IMR-90 (cell line): ENCODE data around the gene FRYL. TPM values are rescaled to one million over a fixed set of nuclear protein-coding genes. Genes with fewer than 3 reads are reported as not detected.
A peak's percentile ranks its signal among the peaks of the same experiment; 100 is the strongest.

ENCODE experiments used
- ATAC-seq: fragments of 200-7000 bp; cut with Tn5 transposase; 2 replicates; pipeline ENCODE4 v1.9.1; 2020; ENCODE audit warnings: low read depth, mild to moderate bottlenecking, moderate library complexity
- BruUV-seq: library from RNA; stranded (reverse); fragments of 400-500 nt; replicated peaks from 2 replicates; lab custom pipeline; 2021; lab: Mats Ljungman, UMichigan
- CTCF ChIA-PET: fragments of 300-600 bp; formaldehyde crosslinking; extraction: SDS; loops from one replicate; lab custom pipeline; 2021; ENCODE audit warnings: antibody characterized with exemption; lab: Yijun Ruan, JAX
- POLR2A ChIA-PET: fragments of 300-600 bp; sonication (Branson Sonifier 250); formaldehyde crosslinking; loops from one replicate; lab custom pipeline; 2022; ENCODE audit warnings: antibody characterized with exemption; ENCODE audit not compliant: unreplicated experiment; lab: Charles Lee
- DNase-seq: peaks from one replicate; pipeline ENCODE4 v3.0.0; 2013
- H2AFZ ChIP-seq: replicated peaks from 2 replicates; pipeline ENCODE3; 2013; ENCODE audit warnings: low read length, mild to moderate bottlenecking; ENCODE audit not compliant: poor library complexity
- H2AK5ac ChIP-seq: 2 replicates; pipeline ENCODE4 v1.6.1; 2013; ENCODE audit warnings: low read depth, low read length, inconsistent platforms
- H2AK9ac ChIP-seq: replicated peaks from 2 replicates; pipeline ENCODE3; 2013; ENCODE audit warnings: mild to moderate bottlenecking, low read depth, low read length, moderate library complexity; ENCODE audit not compliant: poor library complexity
- H2BK120ac ChIP-seq: 2 replicates; pipeline ENCODE4 v1.6.1; 2013; ENCODE audit warnings: low read depth, low read length, inconsistent platforms
- H2BK15ac ChIP-seq: 3 replicates; pipeline ENCODE4 v1.6.1; 2013; ENCODE audit warnings: low read depth, low read length, inconsistent platforms
- H2BK20ac ChIP-seq: 2 replicates; pipeline ENCODE4 v1.6.1; 2013; ENCODE audit warnings: low read depth, mild to moderate bottlenecking, inconsistent platforms, low read length, moderate library complexity
- H2BK5ac ChIP-seq: 2 replicates; pipeline ENCODE4 v1.6.1; 2013; ENCODE audit warnings: mild to moderate bottlenecking, low read depth, low read length, inconsistent platforms; ENCODE audit not compliant: poor library complexity, severe bottlenecking
- H3K14ac ChIP-seq: replicated peaks from 2 replicates; pipeline ENCODE4 v1.6.1; 2013; ENCODE audit warnings: low read depth, low read length, inconsistent platforms
- H3K18ac ChIP-seq: 2 replicates; pipeline ENCODE4 v1.6.1; 2013; ENCODE audit warnings: low read depth, low read length, control low read depth
- H3K23ac ChIP-seq: 2 replicates; pipeline ENCODE4 v1.6.1; 2013; ENCODE audit warnings: low read depth, low read length, inconsistent platforms
- H3K27ac ChIP-seq: 2 replicates; pipeline ENCODE4 v1.5.1; 2013; ENCODE audit warnings: mild to moderate bottlenecking, control low read depth, low read length; ENCODE audit not compliant: insufficient read depth
- H3K27me3 ChIP-seq: 2 replicates; pipeline ENCODE4 v1.6.1; 2013; ENCODE audit warnings: low read length; ENCODE audit not compliant: control insufficient read depth, insufficient read depth
- H3K36me3 ChIP-seq: 2 replicates; pipeline ENCODE4 v1.6.1; 2013; ENCODE audit warnings: low read length, mixed read lengths; ENCODE audit not compliant: control insufficient read depth, insufficient read depth
- H3K4ac ChIP-seq: 2 replicates; pipeline ENCODE4 v1.6.1; 2013; ENCODE audit warnings: low read depth, low read length, inconsistent platforms
- H3K4me1 ChIP-seq: 2 replicates; pipeline ENCODE4 v1.6.1; 2013; ENCODE audit warnings: low read length, mixed read lengths; ENCODE audit not compliant: control insufficient read depth, insufficient read depth
- H3K4me2 ChIP-seq: 2 replicates; pipeline ENCODE4 v1.6.1; 2013; ENCODE audit warnings: low read depth, mild to moderate bottlenecking, control low read depth, low read length, moderate library complexity
- H3K4me3 ChIP-seq: 2 replicates; pipeline ENCODE4 v1.5.1; 2013; ENCODE audit warnings: low read depth, mild to moderate bottlenecking, control low read depth, low read length, moderate library complexity; ENCODE audit not compliant: insufficient read depth
- H3K56ac ChIP-seq: 2 replicates; pipeline ENCODE4 v1.6.1; 2013; ENCODE audit warnings: low read length, inconsistent platforms; ENCODE audit not compliant: insufficient read depth; ENCODE audit errors: extremely low read depth
- H3K79me1 ChIP-seq, 2 experiments: 2 replicates each; pipeline ENCODE4 v1.6.1; 2013; ENCODE audit warnings: low read length in 2 of 2, inconsistent platforms in 1 of 2, low read depth in 1 of 2
- H3K9ac ChIP-seq: 2 replicates; pipeline ENCODE4 v1.6.1; 2013; ENCODE audit warnings: low read depth, low read length, control low read depth
- H3K9me1 ChIP-seq: 2 replicates; pipeline ENCODE4 v1.6.1; 2013; ENCODE audit warnings: low read length, inconsistent platforms; ENCODE audit not compliant: insufficient read depth
- H3K9me3 ChIP-seq: 2 replicates; pipeline ENCODE4 v1.6.1; 2013; ENCODE audit warnings: low read length; ENCODE audit not compliant: control insufficient read depth, insufficient read depth
- H4K20me1 ChIP-seq: 2 replicates; pipeline ENCODE4 v1.6.1; 2013; ENCODE audit warnings: low read length, inconsistent platforms; ENCODE audit not compliant: insufficient read depth
- H4K5ac ChIP-seq: 2 replicates; pipeline ENCODE4 v1.6.1; 2013; ENCODE audit warnings: mild to moderate bottlenecking, low read depth, low read length, control low read depth
- H4K8ac ChIP-seq, 2 experiments: 2 replicates each; pipeline ENCODE4 v1.6.1; 2013; ENCODE audit warnings: low read depth in 2 of 2, low read length in 2 of 2, control low read depth in 1 of 2, inconsistent platforms in 1 of 2
- H4K91ac ChIP-seq: 2 replicates; pipeline ENCODE4 v1.6.1; 2013; ENCODE audit warnings: low read depth, low read length, inconsistent platforms; ENCODE audit not compliant: insufficient read depth
- BHLHE40 ChIP-seq: fragments of 150-350 bp; IDR thresholded peaks from 2 replicates; pipeline ENCODE4 v1.6.1; 2016; ENCODE audit warnings: mild to moderate bottlenecking, low read depth, low read length
- FOS ChIP-seq: fragments of 150-350 bp; IDR thresholded peaks from 2 replicates; pipeline ENCODE4 v1.6.1; 2016; ENCODE audit warnings: low read depth, low read length
- MAFK ChIP-seq: IDR thresholded peaks from 2 replicates; pipeline ENCODE4 v1.6.1; 2012; ENCODE audit warnings: low read depth, low read length, improper control_type of control experiment
- MXI1 ChIP-seq: IDR thresholded peaks from 2 replicates; pipeline ENCODE4 v1.6.1; 2012; ENCODE audit warnings: low read depth, mild to moderate bottlenecking, low read length, moderate library complexity, borderline replicate concordance
- NFE2L2 ChIP-seq: fragments of 150-350 bp; IDR thresholded peaks from 2 replicates; pipeline ENCODE4 v1.6.1; 2016; ENCODE audit warnings: low read depth, mild to moderate bottlenecking, low read length
- RAD21 ChIP-seq: IDR thresholded peaks from 2 replicates; pipeline ENCODE4 v1.6.1; 2012; ENCODE audit warnings: low read length, improper control_type of control experiment
- RCOR1 ChIP-seq: IDR thresholded peaks from 2 replicates; pipeline ENCODE4 v1.6.1; 2012; ENCODE audit warnings: mild to moderate bottlenecking, low read length, improper control_type of control experiment; ENCODE audit not compliant: insufficient replicate concordance
- RFX5 ChIP-seq: IDR thresholded peaks from 2 replicates; pipeline ENCODE4 v1.8.0; 2012; ENCODE audit warnings: low read depth, mild to moderate bottlenecking, low read length, moderate library complexity
- USF2 ChIP-seq: fragments of 150-350 bp; IDR thresholded peaks from 2 replicates; pipeline ENCODE4 v1.6.1; 2017; ENCODE audit warnings: mild to moderate bottlenecking, antibody characterized with exemption, low read length, low read depth
- WGBS, 2 experiments: methylation state at CpG; one replicate each; pipeline versions ENCODE4 v1.1.5 to v1.1.7; 2013; ENCODE audit warnings: missing lambda C conversion rate in 2 of 2; ENCODE audit not compliant: insufficient read length in 1 of 2; ENCODE audit errors: extremely low coverage in 2 of 2; 5-methylcytosine and 5-hydroxymethylcytosine counted together
- dilution Hi-C: fragments of 300-500 bp; cut with HindIII; formaldehyde crosslinking; loops from one replicate; pipeline ENCODE4 v1.14.3; 2018; ENCODE audit warnings: low sequenced_read_pairs; ENCODE audit not compliant: unreplicated experiment
- in situ Hi-C: fragments of 300-500 bp; cut with MboI; formaldehyde crosslinking; loops from 3 replicates; pipeline ENCODE4 v1.14.3; 2019; ENCODE audit warnings: low sequenced_read_pairs, inconsistent platforms, mixed read lengths
- intact Hi-C: fragments of 100-400 bp; cut with micrococcal nuclease; formaldehyde crosslinking; loops from 2 replicates; pipeline ENCODE4 v1.10.0; 2022
- polyA plus RNA-seq, 3 experiments: library from polyadenylated mRNA; depleted of rRNA; stranded (reverse); fragments of >200 nt; gene quantifications; 2 replicates each; pipeline ENCODE4 v1.2.3, GENCODE V29; 2012; ENCODE audit warnings: low replicate concordance in 1 of 3
- total RNA-seq: library from RNA; depleted of rRNA; stranded (reverse); fragments of >200 nt; gene quantifications from 2 replicates; pipeline ENCODE4 v1.2.3, GENCODE V29; 2012

The FRYL gene
- total and polyA plus RNA-seq, 2 of the 4 experiments (the other 2 are of a cell fraction) = 9.9 to 77.4 TPM

- POLR2A ChIA-PET = no interaction called here
- Histone ChIP-seq H3K79me1 (peaks cover 17 to 26% of the 10 kb centered on the region in 2 experiments), H3K23ac (no peak overlapping the region), H2AK5ac (no peak overlapping the region), H4K20me1 (0 out of 2 replicates have a peak, but pooled peaks cover 3% of the 10 kb centered on the region), H3K9me1 (0 out of 2 replicates have a peak, but pooled peaks cover 3% of the 10 kb centered on the region), H3K36me3 (no peaks in the 10 kb centered on the region), H3K4me2 (no peak overlapping the region), H2BK5ac (no peak overlapping the region), H2AK9ac (no peak overlapping the region), H3K18ac (no peak overlapping the region), H3K56ac (no peak overlapping the region), H4K5ac (no peak overlapping the region), H3K27ac (no peak overlapping the region), H2BK15ac (no peak overlapping the region), H3K4me1 (peaks cover 4% of the 10 kb centered on the region; the same call in 1 of the 2 replicates), H3K9ac (no peak overlapping the region), H4K8ac (no peak overlapping the region), H4K91ac (no peak overlapping the region), H2BK120ac (no peak overlapping the region), H3K27me3 (no peaks in the 10 kb centered on the region), H2BK20ac (no peak overlapping the region), H3K4me3 (no peak overlapping the region), H3K4ac (no peak overlapping the region), H3K9me3 (no peaks in the 10 kb centered on the region), H3K14ac (no peak overlapping the region), H2AFZ (no peak overlapping the region)
- intact Hi-C loops (no loop called here), dilution Hi-C loops (no loop called here), in situ Hi-C loops (no loop called here)
- TF ChIP-seq MAFK (no peak), BHLHE40 (no peak), RAD21 (no peak), RFX5 (no peak), USF2 (no peak), MXI1 (no peak), RCOR1 (no peak), FOS (no peak), NFE2L2 (no peak)
- CTCF ChIA-PET = no interaction called here
- DNase-seq = peak; percentile 4
- no TSS peak for BruUV-seq
- 97% methylated on average over 5 of the region's 8 CpGs; no CpG with 5 or more reads in 1 of the 2 experiments for WGBS, 2 experiments
- 0 out of 2 replicates have a peak, but pooled peaks have one; percentile 21 for ATAC-seq
Observed at GRCh38 chr4:48710446-48711209, 69.5 kb downstream of the FRYL start.
